Measurements from ENCODE around the gene SAP30BP. TPM values are rescaled to one million over a fixed set of nuclear protein-coding genes. Genes with fewer than 3 reads are reported as not detected.

Gene SAP30BP
- total RNA-seq, 1 experiment from 2014 or later = 149 TPM

DNA sequence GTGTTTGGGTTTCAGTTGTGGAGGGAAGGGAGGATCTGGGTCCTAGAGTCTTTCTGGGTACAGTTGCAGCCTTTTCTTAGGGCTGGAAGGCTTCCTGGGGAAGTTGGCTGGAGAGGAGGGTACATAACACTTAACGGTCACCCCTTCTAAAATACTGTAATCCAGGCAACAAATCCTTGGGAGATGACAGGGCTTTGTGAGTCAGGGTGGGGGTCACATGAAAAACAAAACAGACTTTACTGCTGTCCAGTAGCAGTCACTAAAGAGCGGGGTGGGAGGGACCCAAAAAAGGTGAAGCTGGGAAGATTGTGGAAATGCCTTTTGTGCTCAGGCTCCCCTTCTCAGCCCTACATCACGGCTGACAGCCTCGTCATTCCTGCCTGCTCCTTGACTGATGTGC, 6.3 kb downstream of the SAP30BP start:
- POLR2A ChIA-PET = no interaction called here
- H3K27ac ChIP-seq (ENCODE audit: low read depth, low read length) = 0 out of 2 replicates have a peak overlapping the region, but pooled peaks have one; percentile 4
- H3K4me3 ChIP-seq (replicated peaks in 1 of 2; ENCODE audit: low read depth in 1 of 2, low read length in 2 of 2) = no peak overlapping the region
- no peak overlapping the region for H3K4me2 ChIP-seq (ENCODE audit: low read length)
- DNase-seq (ENCODE audit: low read depth, low spot score) (no peak), ATAC-seq (peak; percentile 24)
- H3K27me3 ChIP-seq (ENCODE audit: insufficient read depth, low read length) = no peaks in the 10 kb centered on the region
- no peak overlapping the region for H2AFZ ChIP-seq (ENCODE audit: low read depth, low read length, poor library complexity, severe bottlenecking)
- no peaks in the 10 kb centered on the region for H3K9me2 ChIP-seq (ENCODE audit: insufficient read depth)
- intact Hi-C loops (cut with micrococcal nuclease) = loop anchor here (10.0 kb wide), 1 partner anchor 181 kb away; the partner anchor contains the start of gene WBP2
- H3K79me2 ChIP-seq (ENCODE audit: insufficient read depth, low read length) = peaks cover 92% of the 10 kb centered on the region
- RAD21 ChIA-PET (ENCODE audit: low non-redundant PET in 1 of 2, low total read pairs in 2 of 2, uncharacterized antibody in 2 of 2, unreplicated experiment in 2 of 2) = interaction anchor here in 1 of 2 experiments (2.2 kb wide), 1 partner anchor 74 kb away, joined by 9 read pairs; no protein-coding TSS in a partner anchor
- H3K36me3 ChIP-seq (ENCODE audit: control insufficient read depth in 1 of 2, insufficient read depth in 2 of 2, low read length in 2 of 2) = peaks cover 56 to 59% of the 10 kb centered on the region in 2 experiments
- CTCF ChIA-PET = interaction anchor here (0.9 to 7.1 kb wide), 5 partner anchors 10 to 74 kb away, joined by 4 to 106 read pairs (median 13); partner anchors contain the start of gene SMIM5
- H3K9me3 ChIP-seq (ENCODE audit: control insufficient read depth in 1 of 2, insufficient read depth in 1 of 2, low read depth in 1 of 2, low read length in 2 of 2) = no peaks in the 10 kb centered on the region
- 0 out of 2 replicates have a peak, but pooled peaks cover 4% of the 10 kb centered on the region for H4K20me1 ChIP-seq (ENCODE audit: insufficient read depth)
- no peak overlapping the region for H3K9ac ChIP-seq (ENCODE audit: low read length)
- no peak for TF ChIP-seq SIN3A (IDR thresholded peaks at IDR 0.05; ENCODE audit: low read depth)
- TF ChIP-seq EGR1 (IDR thresholded peaks at IDR 0.05; ENCODE audit: low read depth) = no peak
- TF ChIP-seq CEBPB (IDR thresholded peaks at IDR 0.05; ENCODE audit: low read depth) = no peak
- no peak for TF ChIP-seq POLR2AphosphoS5 (IDR thresholded peaks at IDR 0.05; ENCODE audit: low read depth, low read length)
- no peak for TF ChIP-seq CTCF (IDR thresholded peaks at IDR 0.05 in 2 of 3, conservative IDR thresholded peaks at IDR 0.05 in 1 of 3; ENCODE audit: borderline replicate concordance in 1 of 3, insufficient read depth in 1 of 3, low read depth in 2 of 3, low read length in 2 of 3)
- TF ChIP-seq SRF (IDR thresholded peaks at IDR 0.05; ENCODE audit: low read depth) = no peak
- no peak for TF ChIP-seq ELF1 (IDR thresholded peaks at IDR 0.05; ENCODE audit: borderline replicate concordance, low read depth)
- TF ChIP-seq RAD21 (IDR thresholded peaks at IDR 0.05; ENCODE audit: low read depth) = no peak
- no peak for TF ChIP-seq TCF7L2 (IDR thresholded peaks at IDR 0.05; ENCODE audit: borderline replicate concordance, extremely low read depth, insufficient read depth, insufficient read length)
- no peak for TF ChIP-seq JUND (IDR thresholded peaks at IDR 0.05)
- TF ChIP-seq ZBTB33 (IDR thresholded peaks at IDR 0.05; ENCODE audit: extremely low read depth, insufficient replicate concordance, low read length) = no peak
- no peak for TF ChIP-seq ZNF274 (IDR thresholded peaks at IDR 0.05; ENCODE audit: low read depth, low read length)
- no peak for TF ChIP-seq YY1 (IDR thresholded peaks at IDR 0.05; ENCODE audit: extremely low read depth, insufficient replicate concordance, low read depth, low read length)
- no peak for TF ChIP-seq CBX3 (IDR thresholded peaks at IDR 0.05; ENCODE audit: low read depth)
- TF ChIP-seq ZFX (IDR thresholded peaks at IDR 0.05) = no peak
- no peak for TF ChIP-seq FOSL1 (IDR thresholded peaks at IDR 0.05; ENCODE audit: low read depth)
- TF ChIP-seq, protein P1, sequence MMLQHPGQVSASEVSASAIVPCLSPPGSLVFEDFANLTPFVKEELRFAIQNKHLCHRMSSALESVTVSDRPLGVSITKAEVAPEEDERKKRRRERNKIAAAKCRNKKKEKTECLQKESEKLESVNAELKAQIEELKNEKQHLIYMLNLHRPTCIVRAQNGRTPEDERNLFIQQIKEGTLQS (IDR thresholded peaks at IDR 0.05) = no peak
- no peak for TF ChIP-seq SP1 (IDR thresholded peaks at IDR 0.05; ENCODE audit: low read depth)
- TF ChIP-seq, protein P2, sequence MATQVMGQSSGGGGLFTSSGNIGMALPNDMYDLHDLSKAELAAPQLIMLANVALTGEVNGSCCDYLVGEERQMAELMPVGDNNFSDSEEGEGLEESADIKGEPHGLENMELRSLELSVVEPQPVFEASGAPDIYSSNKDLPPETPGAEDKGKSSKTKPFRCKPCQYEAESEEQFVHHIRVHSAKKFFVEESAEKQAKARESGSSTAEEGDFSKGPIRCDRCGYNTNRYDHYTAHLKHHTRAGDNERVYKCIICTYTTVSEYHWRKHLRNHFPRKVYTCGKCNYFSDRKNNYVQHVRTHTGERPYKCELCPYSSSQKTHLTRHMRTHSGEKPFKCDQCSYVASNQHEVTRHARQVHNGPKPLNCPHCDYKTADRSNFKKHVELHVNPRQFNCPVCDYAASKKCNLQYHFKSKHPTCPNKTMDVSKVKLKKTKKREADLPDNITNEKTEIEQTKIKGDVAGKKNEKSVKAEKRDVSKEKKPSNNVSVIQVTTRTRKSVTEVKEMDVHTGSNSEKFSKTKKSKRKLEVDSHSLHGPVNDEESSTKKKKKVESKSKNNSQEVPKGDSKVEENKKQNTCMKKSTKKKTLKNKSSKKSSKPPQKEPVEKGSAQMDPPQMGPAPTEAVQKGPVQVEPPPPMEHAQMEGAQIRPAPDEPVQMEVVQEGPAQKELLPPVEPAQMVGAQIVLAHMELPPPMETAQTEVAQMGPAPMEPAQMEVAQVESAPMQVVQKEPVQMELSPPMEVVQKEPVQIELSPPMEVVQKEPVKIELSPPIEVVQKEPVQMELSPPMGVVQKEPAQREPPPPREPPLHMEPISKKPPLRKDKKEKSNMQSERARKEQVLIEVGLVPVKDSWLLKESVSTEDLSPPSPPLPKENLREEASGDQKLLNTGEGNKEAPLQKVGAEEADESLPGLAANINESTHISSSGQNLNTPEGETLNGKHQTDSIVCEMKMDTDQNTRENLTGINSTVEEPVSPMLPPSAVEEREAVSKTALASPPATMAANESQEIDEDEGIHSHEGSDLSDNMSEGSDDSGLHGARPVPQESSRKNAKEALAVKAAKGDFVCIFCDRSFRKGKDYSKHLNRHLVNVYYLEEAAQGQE (IDR thresholded peaks at IDR 0.05; ENCODE audit: low read depth) = no peak
- no peak for TF ChIP-seq POLR2A (IDR thresholded peaks at IDR 0.05; ENCODE audit: borderline replicate concordance, extremely low read depth, insufficient read depth, insufficient read length)
- no TSS peak for BruUV-seq (replicated peaks)
- peaks cover 2 to 20% of the 10 kb centered on the region in 2 experiments; a peak in 3 of 4 replicates for H3K4me1 ChIP-seq (ENCODE audit: control insufficient read depth in 1 of 2, insufficient read depth in 2 of 2, low read length in 2 of 2)
